ENCODE results near the gene MRPS21.

GRCh38 chr1:150311762-150312161 is 18.1 kb downstream of the MRPS21 start:
- no peak for TF ChIP-seq CTCF (IDR thresholded peaks at IDR 0.05)
- TF ChIP-seq EP300 (IDR thresholded peaks at IDR 0.05) = no peak

All from ovary (tissue), 3 donors.